Nephron progenitor cell (in vitro differentiated cells): ENCODE results near the gene ERC2.

Experiments used
- DNase-seq: peaks from one replicate; pipeline ENCODE4 v3.0.0; 2021
- H3K27ac Mint-ChIP-seq: 2 replicates; pipeline ENCODE4 v1.8.0; 2021; ENCODE audit warnings: mild to moderate bottlenecking, moderate library complexity, mixed read lengths
- H3K27me3 Mint-ChIP-seq: 2 replicates; pipeline ENCODE4 v1.8.0; 2021; ENCODE audit warnings: mild to moderate bottlenecking, low read depth, mixed read lengths; ENCODE audit not compliant: poor library complexity
- H3K36me3 Mint-ChIP-seq: 2 replicates; pipeline ENCODE4 v1.8.0; 2021; ENCODE audit warnings: low read depth, mixed read lengths
- H3K4me1 Mint-ChIP-seq: 2 replicates; pipeline ENCODE4 v1.8.0; 2021; ENCODE audit warnings: mixed read lengths
- H3K4me3 Mint-ChIP-seq: 2 replicates; pipeline ENCODE4 v1.8.0; 2021; ENCODE audit warnings: mild to moderate bottlenecking, moderate library complexity, mixed read lengths
- H3K9me3 Mint-ChIP-seq: 2 replicates; pipeline ENCODE4 v1.8.0; 2021; ENCODE audit warnings: mild to moderate bottlenecking, moderate library complexity, mixed read lengths
- CTCF ChIP-seq: fragments of 200-600 bp; sonication (generic); IDR thresholded peaks from 2 replicates; pipeline ENCODE4 v1.5.0; 2021; ENCODE audit warnings: antibody characterized with exemption

Gene ERC2

GRCh38 chr3:56291953-56292352 lies 176.3 kb downstream of the ERC2 start:
- H3K36me3 Mint-ChIP-seq: peaks cover 11% of the 10 kb centered on the region
- H3K9me3 Mint-ChIP-seq: no peaks in the 10 kb centered on the region
- TF ChIP-seq CTCF: no peak
- H3K4me3 Mint-ChIP-seq: no peak overlapping the region
- no peak for DNase-seq
- peaks cover 7% of the 10 kb centered on the region for H3K4me1 Mint-ChIP-seq
- no peak overlapping the region for H3K27ac Mint-ChIP-seq
- H3K27me3 Mint-ChIP-seq: no peaks in the 10 kb centered on the region

DNA sequence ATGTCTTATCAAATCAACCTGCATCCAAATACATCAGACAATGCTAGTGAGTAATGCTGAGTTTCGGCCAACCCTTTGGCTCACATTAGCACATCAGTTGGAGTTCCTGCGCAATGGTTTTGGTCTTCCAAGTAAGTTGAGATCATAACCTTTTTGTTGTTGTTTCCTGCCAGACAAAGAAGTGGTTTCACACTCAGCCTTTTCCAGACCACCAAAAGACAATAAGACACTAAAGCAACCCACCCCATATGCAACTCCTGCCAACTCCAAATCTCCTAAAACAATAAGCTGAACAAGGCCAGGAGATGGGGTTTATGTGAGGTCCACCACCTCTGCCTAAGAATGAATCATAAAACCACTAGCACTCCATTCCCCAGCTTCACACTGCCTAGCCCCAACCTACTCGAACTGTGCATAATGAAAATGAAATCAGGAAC lies 177.0 kb downstream of the ERC2 start:
- Mint-ChIP-seq H3K4me3 (no peak overlapping the region), H3K27ac (no peak overlapping the region), H3K27me3 (no peaks in the 10 kb centered on the region), H3K4me1 (peaks cover 7% of the 10 kb centered on the region), H3K9me3 (no peaks in the 10 kb centered on the region), H3K36me3 (peaks cover 11% of the 10 kb centered on the region)
- no peak for DNase-seq
- no peak for TF ChIP-seq CTCF

DNA sequence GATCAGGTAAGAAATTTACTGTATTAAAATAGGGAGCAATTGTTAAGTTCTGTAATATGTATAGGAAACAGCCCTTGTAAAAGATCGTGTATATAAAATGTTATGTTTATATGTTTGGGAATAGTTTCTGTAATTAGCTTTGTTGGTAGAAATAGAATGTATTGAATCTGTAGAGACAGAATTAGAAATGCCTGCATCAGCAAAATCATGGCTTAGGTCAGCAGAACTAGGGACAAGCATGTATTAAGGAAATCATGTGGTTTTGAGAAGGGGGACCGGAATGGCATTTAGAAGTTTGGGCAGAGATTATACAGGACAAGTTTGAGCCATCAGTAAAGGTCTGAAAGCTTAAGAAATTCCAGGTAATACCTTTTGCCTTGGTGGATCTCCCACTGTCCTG lies 177.9 kb downstream of the ERC2 start:
- Mint-ChIP-seq H3K4me1 (peaks cover 10% of the 10 kb centered on the region), H3K36me3 (peaks cover 11% of the 10 kb centered on the region), H3K27me3 (peaks cover 2% of the 10 kb centered on the region), H3K9me3 (no peaks in the 10 kb centered on the region), H3K27ac (no peak overlapping the region), H3K4me3 (no peak overlapping the region)
- TF ChIP-seq CTCF: no peak
- DNase-seq: no peak

DNA sequence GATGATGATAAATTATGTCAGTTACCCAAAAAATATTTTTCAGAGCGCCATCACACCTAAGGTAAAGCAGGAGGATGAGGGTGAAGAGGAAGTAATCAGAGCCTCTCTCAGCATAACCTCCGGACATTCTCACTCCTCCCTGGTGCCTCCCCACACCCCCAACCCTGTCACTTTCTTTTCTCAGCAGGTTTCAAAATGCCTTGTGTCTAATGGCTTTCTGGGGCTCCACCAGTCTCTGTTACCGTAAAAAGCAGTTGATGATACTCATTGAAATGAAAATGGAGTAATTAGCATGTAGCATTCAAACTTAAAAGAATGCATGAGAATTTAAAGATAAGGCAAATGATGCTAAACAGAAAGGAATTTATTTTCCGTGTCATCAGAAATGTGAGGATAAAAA lies 180.0 kb downstream of the ERC2 start:
- Mint-ChIP-seq H3K4me1 (peaks cover 29% of the 10 kb centered on the region), H3K36me3 (no peaks in the 10 kb centered on the region), H3K9me3 (no peaks in the 10 kb centered on the region), H3K27me3 (peaks cover 6% of the 10 kb centered on the region), H3K27ac (no peak overlapping the region), H3K4me3 (no peak overlapping the region)
- no peak for TF ChIP-seq CTCF
- DNase-seq: no peak

DNA sequence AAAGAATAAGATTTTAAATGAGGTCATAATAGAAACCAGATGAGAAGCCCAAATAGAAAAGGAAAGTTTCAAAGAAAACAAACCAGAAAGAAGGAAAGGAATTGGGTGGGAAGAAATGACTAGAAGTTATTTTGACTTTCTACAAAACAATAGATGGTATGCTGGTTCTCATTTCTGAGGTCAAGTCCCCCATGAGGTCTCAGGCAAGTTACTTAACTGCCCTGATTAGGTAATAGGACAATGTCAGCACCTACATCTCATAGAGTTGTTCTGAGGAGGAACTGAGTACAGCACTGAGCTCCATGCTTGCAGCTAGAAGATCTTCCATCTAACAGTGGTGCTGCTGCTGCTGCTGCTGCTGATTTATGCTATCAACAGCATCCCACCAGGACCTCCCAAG lies 185.9 kb downstream of the ERC2 start:
- no peak overlapping the region for H3K4me3 Mint-ChIP-seq
- H3K27me3 Mint-ChIP-seq: peaks cover 6% of the 10 kb centered on the region
- no peak for TF ChIP-seq CTCF
- peaks cover 24% of the 10 kb centered on the region for H3K9me3 Mint-ChIP-seq
- H3K4me1 Mint-ChIP-seq: peaks cover 24% of the 10 kb centered on the region
- DNase-seq: no peak
- peaks cover 24% of the 10 kb centered on the region for H3K36me3 Mint-ChIP-seq
- H3K27ac Mint-ChIP-seq: no peak overlapping the region

GRCh38 chr3:56277236-56277635 lies 191.0 kb downstream of the ERC2 start:
- Mint-ChIP-seq H3K27me3 (no peaks in the 10 kb centered on the region), H3K36me3 (peaks cover 26% of the 10 kb centered on the region), H3K4me1 (peaks cover 20% of the 10 kb centered on the region), H3K4me3 (no peak overlapping the region), H3K27ac (peak overlapping the region; percentile 14), H3K9me3 (peaks cover 24% of the 10 kb centered on the region)
- no peak for DNase-seq
- no peak for TF ChIP-seq CTCF
